GM21447 (cell line): ENCODE data around the gene HABP2.

Source experiments
- ATAC-seq: cut with Tn5 transposase; IDR thresholded peaks from one replicate; pipeline ENCODE4 v1.9.1; 2021; ENCODE audit not compliant: unreplicated experiment

HABP2 gene

GRCh38 chr10:113525713-113526112 is 27.1 kb upstream of the HABP2 start:
- no peak for ATAC-seq

GRCh38 chr10:113527211-113527906 is 25.5 kb upstream of the HABP2 start:
- no peak for ATAC-seq

GRCh38 chr10:113528876-113529275 is 24.0 kb upstream of the HABP2 start:
- no peak for ATAC-seq

- ATAC-seq = no peak
These were observed 23.3 kb upstream of the HABP2 start for GRCh38 chr10:113529575-113529974.

- ATAC-seq = no peak
These were observed 22.4 kb upstream of the HABP2 start for GRCh38 chr10:113530476-113530875.

- ATAC-seq = no peak
These were observed 20.1 kb upstream of the HABP2 start for GRCh38 chr10:113532724-113533123.

- no peak for ATAC-seq
These were observed 19.1 kb upstream of the HABP2 start for GRCh38 chr10:113533801-113534200.

- ATAC-seq = no peak
These were observed 18.4 kb upstream of the HABP2 start for GRCh38 chr10:113534423-113534822.

- ATAC-seq = no peak
These were observed 15.2 kb upstream of the HABP2 start for GRCh38 chr10:113537672-113538071.

GRCh38 chr10:113538151-113538550 is 14.7 kb upstream of the HABP2 start:
- no peak for ATAC-seq

GRCh38 chr10:113539789-113540188 is 13.1 kb upstream of the HABP2 start:
- no peak for ATAC-seq

GRCh38 chr10:113540845-113541548 is 11.9 kb upstream of the HABP2 start:
- ATAC-seq = no peak

- ATAC-seq = no peak
These were observed 11.3 kb upstream of the HABP2 start for GRCh38 chr10:113541549-113541927.

GRCh38 chr10:113543107-113543955 is 9.5 kb upstream of the HABP2 start:
- ATAC-seq = no peak

GRCh38 chr10:113544392-113544791 is 8.5 kb upstream of the HABP2 start:
- ATAC-seq = no peak

- no peak for ATAC-seq
These were observed 5.4 kb upstream of the HABP2 start for GRCh38 chr10:113547426-113547825.

GRCh38 chr10:113549856-113550255 is 3.0 kb upstream of the HABP2 start:
- no peak for ATAC-seq

- no peak for ATAC-seq
These were observed 2.5 kb upstream of the HABP2 start for GRCh38 chr10:113550365-113550764.

GRCh38 chr10:113552014-113552413 is 839 bp upstream of the HABP2 start:
- ATAC-seq = no peak

- no peak for ATAC-seq
These were observed 296 bp downstream of the HABP2 start for GRCh38 chr10:113553149-113553548.

- ATAC-seq = no peak
These were observed 1.4 kb downstream of the HABP2 start for GRCh38 chr10:113554214-113554613.

GRCh38 chr10:113555245-113555644 is 2.4 kb downstream of the HABP2 start:
- ATAC-seq = no peak
